Measurements from ENCODE around the gene NOL3. TPM values are rescaled to one million over a fixed set of nuclear protein-coding genes. Genes with fewer than 3 reads are reported as not detected.

NOL3 gene
- total RNA-seq, 1 experiment from 2014 or later: 68.0 TPM

DNA sequence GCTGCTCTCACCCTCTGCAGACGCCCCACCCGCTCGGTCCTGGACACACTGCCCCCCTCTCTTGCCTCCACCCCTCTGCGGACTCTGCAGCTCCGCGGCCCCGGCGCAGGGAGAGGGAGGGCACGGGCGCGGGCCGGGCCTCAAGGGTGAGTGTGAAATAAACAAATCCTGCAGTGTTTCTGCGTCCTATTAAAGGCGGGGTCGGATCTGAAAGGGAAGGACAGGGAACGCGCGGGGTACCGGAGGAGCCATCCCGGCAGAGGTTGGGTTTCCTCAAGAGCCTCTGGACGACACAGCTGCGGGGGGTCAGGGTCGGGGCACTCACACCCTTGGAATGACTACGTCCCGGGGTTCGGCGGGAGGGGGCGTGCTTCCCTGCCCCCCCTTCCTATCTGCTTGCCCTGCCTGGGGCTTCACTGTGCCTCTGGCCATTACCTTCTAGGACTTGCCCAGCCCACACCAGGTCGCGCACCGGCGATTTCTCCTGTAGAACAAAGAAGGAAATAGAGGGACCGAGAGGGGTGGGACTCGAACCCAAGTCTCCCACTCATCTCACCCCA lies 6.3 kb upstream of the NOL3 start:
- Histone ChIP-seq H3K27me3 (ENCODE audit: insufficient read depth, low read depth) (no peaks in the 10 kb centered on the region), H4K20me1 (ENCODE audit: insufficient read depth) (no peaks in the 10 kb centered on the region), H2AFZ (no peak overlapping the region), H3K9me3 (ENCODE audit: insufficient read depth, low read depth) (no peaks in the 10 kb centered on the region), H3K4me2 (no peak overlapping the region), H3K9me2 (ENCODE audit: insufficient read depth) (no peaks in the 10 kb centered on the region), H3K27ac (no peak overlapping the region), H3K36me3 (ENCODE audit: low read depth) (no peaks in the 10 kb centered on the region), H3K79me2 (ENCODE audit: low read depth) (peaks cover 3% of the 10 kb centered on the region), H3F3A (ENCODE audit: insufficient read depth, low read depth) (peaks cover 6% of the 10 kb centered on the region; the same call in 1 of the 2 replicates), H3K4me1 (replicated peaks; ENCODE audit: insufficient read depth) (0 out of 2 replicates have a peak, but pooled peaks cover under 1% of the 10 kb centered on the region), H3K4me3 (no peak overlapping the region)
- BruUV-seq (replicated peaks): no TSS peak
- DNase-seq: peak in 1 of 2 experiments; percentile 32
- POLR2A ChIA-PET (ENCODE audit: unreplicated experiment): no interaction called here
- CTCF ChIA-PET: no interaction called here
- TF ChIP-seq EZH2 (IDR thresholded peaks at IDR 0.05; ENCODE audit: low read depth): no peak
- TF ChIP-seq, protein P1, sequence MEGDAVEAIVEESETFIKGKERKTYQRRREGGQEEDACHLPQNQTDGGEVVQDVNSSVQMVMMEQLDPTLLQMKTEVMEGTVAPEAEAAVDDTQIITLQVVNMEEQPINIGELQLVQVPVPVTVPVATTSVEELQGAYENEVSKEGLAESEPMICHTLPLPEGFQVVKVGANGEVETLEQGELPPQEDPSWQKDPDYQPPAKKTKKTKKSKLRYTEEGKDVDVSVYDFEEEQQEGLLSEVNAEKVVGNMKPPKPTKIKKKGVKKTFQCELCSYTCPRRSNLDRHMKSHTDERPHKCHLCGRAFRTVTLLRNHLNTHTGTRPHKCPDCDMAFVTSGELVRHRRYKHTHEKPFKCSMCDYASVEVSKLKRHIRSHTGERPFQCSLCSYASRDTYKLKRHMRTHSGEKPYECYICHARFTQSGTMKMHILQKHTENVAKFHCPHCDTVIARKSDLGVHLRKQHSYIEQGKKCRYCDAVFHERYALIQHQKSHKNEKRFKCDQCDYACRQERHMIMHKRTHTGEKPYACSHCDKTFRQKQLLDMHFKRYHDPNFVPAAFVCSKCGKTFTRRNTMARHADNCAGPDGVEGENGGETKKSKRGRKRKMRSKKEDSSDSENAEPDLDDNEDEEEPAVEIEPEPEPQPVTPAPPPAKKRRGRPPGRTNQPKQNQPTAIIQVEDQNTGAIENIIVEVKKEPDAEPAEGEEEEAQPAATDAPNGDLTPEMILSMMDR (conservative IDR thresholded peaks at IDR 0.05): no peak
- intact Hi-C loops (cut with micrococcal nuclease; ENCODE audit: unreplicated experiment): no loop called here

DNA sequence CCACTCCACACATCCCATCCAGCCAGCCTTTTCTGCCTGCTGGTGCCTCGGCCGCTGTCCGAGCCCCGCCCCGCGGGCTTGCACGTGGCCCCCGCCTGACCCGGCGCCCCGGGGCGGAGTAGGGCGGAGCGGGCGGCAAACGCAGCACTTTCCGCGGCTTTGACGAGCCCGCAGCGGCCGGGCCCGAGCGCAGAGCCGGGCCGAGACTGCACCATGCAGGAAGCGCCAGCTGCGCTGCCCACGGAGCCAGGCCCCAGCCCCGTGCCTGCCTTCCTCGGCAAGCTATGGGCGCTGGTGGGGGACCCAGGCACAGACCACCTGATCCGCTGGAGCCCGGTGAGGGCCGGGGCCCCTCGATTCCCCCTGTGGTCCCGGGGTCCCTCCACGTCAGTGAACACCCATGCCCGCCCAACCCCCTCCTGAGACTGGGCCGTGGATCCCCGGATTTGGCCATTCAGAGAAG lies 5.7 kb upstream of the NOL3 start, which contains the start of gene HSF4:
Gene HSF4, plus strand, starts transcription at position 147 of the 463 bp plus-strand sequence. Its CDS starts 67 bp downstream, at position 214.
- H4K20me1 ChIP-seq (ENCODE audit: insufficient read depth): no peaks in the 10 kb centered on the region
- H3F3A ChIP-seq (ENCODE audit: insufficient read depth, low read depth): peaks cover 6% of the 10 kb centered on the region; the same call in 1 of the 2 replicates
- no peak within 1 kb of the TSS for H3K4me3 ChIP-seq
- no peak within 1 kb of the TSS for H3K4me2 ChIP-seq
- no peaks in the 10 kb centered on the region for H3K36me3 ChIP-seq (ENCODE audit: low read depth)
- ChIA-PET POLR2A (ENCODE audit: unreplicated experiment) (no interaction called here), CTCF (no interaction called here)
- H3K27ac ChIP-seq: no peak within 1 kb of the TSS
- DNase-seq: no peak
- no peak within 1 kb of the TSS for H2AFZ ChIP-seq
- H3K79me2 ChIP-seq (ENCODE audit: low read depth): no peaks in the 10 kb centered on the region; the same call in 1 of the 2 replicates
- no peaks in the 10 kb centered on the region for H3K9me2 ChIP-seq (ENCODE audit: insufficient read depth)
- H3K27me3 ChIP-seq (ENCODE audit: insufficient read depth, low read depth): no peaks in the 10 kb centered on the region
- no peaks in the 10 kb centered on the region for H3K9me3 ChIP-seq (ENCODE audit: insufficient read depth, low read depth)
- intact Hi-C loops (cut with micrococcal nuclease; ENCODE audit: unreplicated experiment): no loop called here
- H3K4me1 ChIP-seq (replicated peaks; ENCODE audit: insufficient read depth): peaks cover 6% of the 10 kb centered on the region
- BruUV-seq (replicated peaks): no TSS peak
- TF ChIP-seq EZH2 (IDR thresholded peaks at IDR 0.05; ENCODE audit: low read depth): no peak
- TF ChIP-seq, protein P1 (conservative IDR thresholded peaks at IDR 0.05): no peak

DNA sequence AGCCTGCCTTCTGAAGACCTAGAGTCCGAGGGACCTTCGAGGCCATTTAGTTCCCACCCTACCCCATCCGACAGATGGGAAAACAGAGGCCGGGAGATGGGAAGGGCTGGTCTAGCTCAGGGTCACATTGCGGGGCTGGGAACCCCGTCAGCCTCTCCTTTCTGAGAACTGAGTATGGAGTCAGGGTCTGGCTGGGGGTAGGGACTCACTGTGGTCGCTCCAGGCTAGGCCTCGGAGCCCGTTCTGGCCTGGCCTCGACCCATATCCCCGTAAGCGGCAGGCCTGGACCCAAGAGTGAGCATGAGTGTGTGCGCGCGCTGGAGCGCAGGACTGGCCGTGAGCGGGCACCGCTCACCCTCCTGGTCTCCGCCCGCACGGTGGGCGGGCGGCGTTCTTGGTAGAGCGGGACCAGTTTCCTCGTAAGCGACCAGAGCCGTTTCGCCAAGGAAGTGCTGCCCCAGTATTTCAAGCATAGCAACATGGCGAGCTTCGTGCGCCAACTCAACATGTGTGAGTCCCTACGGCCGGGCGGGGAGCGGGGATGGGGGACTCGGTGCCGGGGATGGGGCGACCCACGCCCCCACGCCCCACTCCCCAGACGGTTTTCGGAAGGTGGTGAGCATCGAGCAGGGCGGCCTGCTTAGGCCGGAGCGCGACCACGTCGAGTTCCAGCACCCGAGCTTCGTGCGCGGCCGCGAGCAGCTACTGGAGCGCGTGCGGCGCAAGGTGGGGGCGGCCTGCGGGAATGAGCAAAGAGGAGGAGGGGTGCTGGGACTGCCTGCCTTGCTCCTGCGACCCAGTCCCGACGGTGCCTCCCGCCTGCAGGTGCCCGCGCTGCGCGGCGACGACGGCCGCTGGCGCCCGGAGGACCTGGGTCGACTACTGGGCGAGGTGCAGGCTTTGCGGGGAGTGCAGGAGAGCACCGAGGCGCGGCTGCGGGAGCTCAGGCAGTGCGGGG lies 4.9 kb upstream of the NOL3 start:
- Histone ChIP-seq H3K4me1 (replicated peaks; ENCODE audit: insufficient read depth) (peaks cover 11% of the 10 kb centered on the region), H3K27me3 (ENCODE audit: insufficient read depth, low read depth) (no peaks in the 10 kb centered on the region), H3K27ac (no peak overlapping the region), H3K9me2 (ENCODE audit: insufficient read depth) (no peaks in the 10 kb centered on the region), H3K79me2 (ENCODE audit: low read depth) (no peaks in the 10 kb centered on the region; the same call in 1 of the 2 replicates), H3K36me3 (ENCODE audit: low read depth) (no peaks in the 10 kb centered on the region), H3K4me3 (no peak overlapping the region), H3K4me2 (no peak overlapping the region), H3K9me3 (ENCODE audit: insufficient read depth, low read depth) (no peaks in the 10 kb centered on the region), H4K20me1 (ENCODE audit: insufficient read depth) (no peaks in the 10 kb centered on the region), H2AFZ (no peak overlapping the region), H3F3A (ENCODE audit: insufficient read depth, low read depth) (peaks cover 12% of the 10 kb centered on the region; the same call in 1 of the 2 replicates)
- POLR2A ChIA-PET (ENCODE audit: unreplicated experiment): no interaction called here
- intact Hi-C loops (cut with micrococcal nuclease; ENCODE audit: unreplicated experiment): no loop called here
- TF ChIP-seq EZH2 (IDR thresholded peaks at IDR 0.05; ENCODE audit: low read depth): no peak
- TF ChIP-seq, protein P1 (conservative IDR thresholded peaks at IDR 0.05): no peak
- CTCF ChIA-PET: interaction anchor here (0.6 kb wide), 1 partner anchor 240 kb away, joined by 5 read pairs; the partner anchor contains the start of gene RRAD
- BruUV-seq (replicated peaks): no TSS peak
- peak in 1 of 2 experiments; percentile 21 for DNase-seq

Measured in PC-9 (cell line).